HG03520 (cell line): ENCODE data around the gene SGTA.
"Not testable (repeated sequence)": the region's sequence is repeated elsewhere in the genome, so short reads cannot be mapped to it uniquely, and the experiment has no call there.

Experiments used
- ATAC-seq: cut with Tn5 transposase; IDR thresholded peaks from one replicate; pipeline ENCODE4 v1.9.1; 2021; ENCODE audit warnings: mild to moderate bottlenecking, moderate library complexity; ENCODE audit not compliant: unreplicated experiment

Gene SGTA

GRCh38 chr19:2716722-2717637, 66.1 kb downstream of the SGTA start:
- ATAC-seq: no peak

DNA sequence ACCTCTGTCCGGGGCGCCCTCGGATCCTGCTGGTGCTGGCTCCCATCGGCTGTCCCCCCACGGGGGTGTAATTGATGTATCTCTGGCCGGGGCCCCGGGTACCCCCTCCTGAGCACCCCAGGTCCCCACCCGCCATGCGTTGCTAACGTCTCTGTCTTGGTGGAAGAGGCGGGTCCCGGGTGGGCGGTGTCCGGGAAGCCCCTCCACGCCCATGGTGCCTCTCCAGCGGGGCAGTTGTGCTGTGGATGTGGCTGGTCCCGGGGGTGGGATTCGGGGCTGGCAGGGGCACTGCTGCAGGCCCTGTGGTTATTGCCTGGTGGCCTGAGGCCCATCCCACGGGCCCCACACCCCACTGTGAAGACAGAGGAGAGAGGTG, 66.8 kb downstream of the SGTA start:
- no peak for ATAC-seq

GRCh38 chr19:2715470-2716274, 67.4 kb downstream of the SGTA start:
- no peak for ATAC-seq

GRCh38 chr19:2714531-2715269, 68.4 kb downstream of the SGTA start:
- no peak for ATAC-seq

DNA sequence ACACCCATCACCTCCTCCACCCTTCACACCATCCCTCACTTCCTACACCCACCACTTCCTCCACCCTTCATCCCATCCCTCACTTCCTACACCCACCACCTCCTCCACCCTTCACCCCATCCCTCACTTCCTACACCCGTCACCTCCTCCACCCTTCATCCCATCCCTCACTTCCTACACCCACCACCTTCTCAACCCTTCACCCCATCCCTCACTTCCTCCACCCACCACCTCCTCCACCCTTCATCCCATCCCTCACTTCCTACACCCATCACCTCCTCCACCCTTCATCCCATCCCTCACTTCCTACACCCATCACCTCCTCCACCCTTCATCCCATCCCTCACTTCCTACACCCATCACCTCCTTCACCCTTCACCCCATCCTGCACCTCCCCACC, 69.0 kb downstream of the SGTA start:
- not testable (repeated sequence) for ATAC-seq

DNA sequence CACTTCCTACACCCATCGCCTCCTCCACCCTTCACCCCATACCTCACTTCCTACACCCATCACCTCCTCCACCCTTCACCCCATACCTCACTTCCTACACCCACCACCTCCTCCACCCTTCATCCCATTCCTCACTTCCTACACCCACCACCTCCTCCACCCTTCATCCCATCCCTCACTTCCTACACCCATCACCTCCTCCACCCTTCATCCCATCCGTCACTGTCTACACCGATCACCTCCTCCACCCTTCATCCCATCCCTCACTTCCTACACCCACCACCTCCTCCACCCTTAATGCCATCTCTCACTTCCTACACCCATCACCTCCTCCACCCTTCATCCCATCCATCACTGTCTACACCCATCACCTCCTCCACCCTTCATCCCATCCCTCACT, 69.9 kb downstream of the SGTA start:
- not testable (repeated sequence) for ATAC-seq

- ATAC-seq: no peak
Measured at GRCh38 chr19:2711875-2712205, 71.2 kb downstream of the SGTA start.

- no peak for ATAC-seq
Measured at GRCh38 chr19:2711172-2711874, 71.8 kb downstream of the SGTA start.

GRCh38 chr19:2706251-2706650, 76.8 kb downstream of the SGTA start:
- no peak for ATAC-seq
